ENCODE measurements around the gene SPPL2C. TPM values are rescaled to one million over a fixed set of nuclear protein-coding genes. Genes with fewer than 3 reads are reported as not detected.

The SPPL2C gene
- total and polyA plus RNA-seq, 2 donors, result not detected

DNA sequence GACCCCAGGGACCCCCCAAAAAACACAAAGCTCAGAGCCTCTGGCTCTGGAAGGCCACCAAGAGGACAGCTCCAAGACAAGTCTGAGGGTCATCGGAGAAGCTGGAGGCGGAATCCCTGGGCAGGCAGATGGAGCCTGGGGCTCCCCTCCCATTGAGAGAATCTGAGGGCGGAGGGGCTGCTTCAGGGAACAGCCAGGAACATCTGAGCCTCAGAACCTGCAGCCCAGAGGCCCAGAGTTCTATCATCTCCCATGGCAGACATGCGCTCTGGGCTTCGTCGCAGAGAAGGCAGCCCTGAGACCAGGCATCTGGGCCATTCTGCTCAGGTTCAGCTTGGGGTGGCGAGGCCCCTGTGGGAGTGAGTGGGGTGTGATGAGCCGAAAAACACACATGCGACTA is 7.1 kb upstream of the SPPL2C start:
- Histone ChIP-seq H3K27ac (ENCODE audit: low read depth) (no peak overlapping the region), H3K4me1 (ENCODE audit: insufficient read depth) (no peaks in the 10 kb centered on the region), H3K36me3 (ENCODE audit: insufficient read depth) (no peaks in the 10 kb centered on the region), H3K4me3 (ENCODE audit: low read depth, low read length) (no peak overlapping the region)
- DNase-seq (ENCODE audit: extremely low spot score), result no peak
- 79% methylated on average over 9 of the region's 9 CpGs for WGBS

DNA sequence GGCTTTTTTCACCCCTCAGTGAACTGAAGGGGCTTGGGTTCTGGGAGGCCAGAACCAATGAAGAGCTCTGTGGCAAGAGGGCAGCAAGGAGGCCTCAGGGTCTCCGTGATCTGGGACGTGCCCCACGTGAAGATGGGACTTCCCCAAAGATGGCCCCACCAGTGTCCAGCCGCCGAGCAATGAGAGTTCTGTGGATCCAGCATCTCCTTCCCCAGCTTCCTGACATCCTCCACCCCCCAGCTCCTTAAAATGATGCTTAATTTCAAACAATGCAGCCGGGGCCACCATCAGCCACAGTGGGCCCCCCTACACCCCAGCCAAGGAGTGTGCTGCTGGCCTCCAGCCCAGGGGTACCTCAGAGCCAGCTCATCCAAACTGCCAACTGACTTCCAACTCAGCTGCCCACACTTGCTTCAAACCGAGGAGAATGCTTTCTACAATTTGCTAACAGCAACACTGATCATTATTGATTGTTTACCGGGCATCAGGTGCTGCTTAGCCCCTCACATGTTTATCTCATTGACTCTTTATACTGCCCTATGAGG is 5.9 kb upstream of the SPPL2C start:
- WGBS, result 68% methylated on average over 8 of the region's 8 CpGs
- DNase-seq (ENCODE audit: extremely low spot score), result no peak
- no peaks in the 10 kb centered on the region for H3K36me3 ChIP-seq (ENCODE audit: insufficient read depth)
- H3K4me1 ChIP-seq (ENCODE audit: insufficient read depth), result no peaks in the 10 kb centered on the region
- H3K4me3 ChIP-seq (ENCODE audit: low read depth, low read length), result no peak overlapping the region
- no peak overlapping the region for H3K27ac ChIP-seq (ENCODE audit: low read depth)

DNA sequence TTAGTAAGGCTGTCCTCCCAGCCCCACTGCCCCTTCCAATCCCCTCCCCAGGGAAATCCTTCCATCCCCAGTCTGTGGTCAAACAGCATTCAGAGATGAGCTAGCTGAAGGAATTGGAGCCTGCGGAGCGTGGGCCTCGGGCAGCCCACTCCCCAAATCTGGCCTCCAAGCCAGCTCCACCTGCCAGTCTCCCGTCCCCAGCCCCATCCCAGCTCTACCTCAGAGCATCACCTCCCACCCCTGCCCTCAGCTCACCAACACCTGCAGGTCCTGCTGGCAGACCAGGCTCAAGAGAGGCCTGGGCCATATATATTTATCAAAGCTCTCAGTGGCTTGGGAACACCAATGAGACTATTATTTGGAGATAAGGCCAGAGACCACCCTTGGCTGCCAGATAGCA is 5.2 kb upstream of the SPPL2C start:
- no peak for DNase-seq (ENCODE audit: extremely low spot score)
- 92% methylated on average over 4 of the region's 4 CpGs for WGBS
- H3K4me1 ChIP-seq (ENCODE audit: insufficient read depth), result no peaks in the 10 kb centered on the region
- no peaks in the 10 kb centered on the region for H3K36me3 ChIP-seq (ENCODE audit: insufficient read depth)
- H3K4me3 ChIP-seq (ENCODE audit: low read depth, low read length), result no peak overlapping the region
- no peak overlapping the region for H3K27ac ChIP-seq (ENCODE audit: low read depth)

DNA sequence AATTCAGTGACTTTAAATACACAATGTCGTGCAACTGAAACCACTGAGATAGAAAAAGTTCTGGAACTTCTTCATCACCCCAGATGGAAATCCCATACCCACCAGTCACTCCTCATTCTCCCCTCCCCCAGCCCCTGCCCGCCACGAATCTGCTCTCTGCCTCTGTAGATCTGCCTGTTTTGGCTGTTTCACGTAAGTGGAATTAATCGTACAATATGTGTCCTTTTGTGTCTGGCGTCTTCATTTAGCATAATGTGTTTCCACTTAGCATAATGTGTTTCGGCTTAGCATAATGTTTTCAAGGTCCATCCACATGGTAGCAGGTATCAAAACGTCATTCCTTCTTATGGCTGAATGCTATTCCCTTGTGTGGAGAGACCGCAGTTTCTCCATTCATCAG is 3.5 kb upstream of the SPPL2C start:
- Histone ChIP-seq H3K4me1 (ENCODE audit: insufficient read depth) (no peaks in the 10 kb centered on the region), H3K27ac (ENCODE audit: low read depth) (no peak overlapping the region), H3K36me3 (ENCODE audit: insufficient read depth) (no peaks in the 10 kb centered on the region), H3K4me3 (ENCODE audit: low read depth, low read length) (no peak overlapping the region)
- DNase-seq (ENCODE audit: extremely low spot score), result no peak
- WGBS, result 66% methylated on average over 9 of the region's 9 CpGs

DNA sequence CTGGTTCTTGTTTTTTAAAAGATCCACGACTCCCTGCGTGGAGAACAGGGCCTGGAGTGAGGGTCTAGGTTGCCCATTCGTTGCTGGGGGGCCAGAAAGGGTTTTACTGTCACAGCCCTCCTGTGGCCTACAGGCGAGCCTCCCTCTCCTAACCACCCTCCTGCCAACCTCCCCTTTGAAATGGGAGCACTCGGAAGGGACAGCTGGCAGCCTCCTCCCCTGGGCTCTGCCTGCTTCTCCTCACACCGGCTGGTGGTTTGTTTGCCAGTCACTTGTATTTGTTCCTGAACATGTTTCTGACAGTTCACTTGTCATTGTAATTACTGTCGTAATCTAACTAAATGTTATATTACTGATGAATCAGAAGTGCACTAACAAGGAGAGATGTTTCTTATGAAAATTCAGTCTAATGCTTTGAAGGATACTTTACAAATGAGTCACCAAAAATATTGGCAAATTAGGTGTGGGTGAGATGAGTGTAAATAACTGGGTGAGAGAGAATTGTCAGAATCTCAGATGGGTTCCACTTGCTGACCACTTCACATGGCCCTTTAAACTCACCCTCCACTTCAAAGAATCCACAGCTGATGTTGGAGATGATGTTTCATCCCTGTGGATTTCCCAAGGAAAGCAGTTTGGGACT is 2.7 kb upstream of the SPPL2C start:
- WGBS, result 48% methylated on average over 7 of the region's 7 CpGs
- H3K27ac ChIP-seq (ENCODE audit: low read depth), result no peak overlapping the region

DNA sequence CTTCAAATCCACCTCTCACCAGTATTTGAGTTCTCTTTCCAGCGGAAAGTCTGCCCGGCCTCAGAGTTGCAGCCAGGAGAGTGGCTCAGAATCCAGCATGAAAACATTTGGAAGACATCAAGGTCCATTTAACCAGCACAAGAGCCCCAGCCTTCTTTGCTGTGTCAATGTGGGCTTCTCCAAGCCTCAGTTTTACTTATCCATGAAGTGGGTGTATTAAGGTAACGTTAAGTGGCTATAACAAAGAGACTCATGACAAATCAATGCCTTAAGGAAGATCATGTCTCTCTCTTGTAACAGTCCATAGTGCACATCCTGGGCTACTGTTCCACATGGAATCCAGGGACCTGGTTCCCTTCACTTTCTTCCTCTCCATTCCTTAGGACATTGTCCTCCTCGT is 959 bp upstream of the SPPL2C start:
- WGBS, result 91% methylated on average over 4 of the region's 4 CpGs
- Histone ChIP-seq H3K27ac (ENCODE audit: low read depth) (no peak overlapping the region), H3K4me3 (ENCODE audit: low read depth, low read length) (no peak overlapping the region), H3K4me1 (ENCODE audit: insufficient read depth) (no peaks in the 10 kb centered on the region), H3K36me3 (ENCODE audit: insufficient read depth) (no peaks in the 10 kb centered on the region)
- DNase-seq (ENCODE audit: extremely low spot score), result no peak

More for the DNA sequence above, 2.7 kb upstream of the SPPL2C start:
- no peak for DNase-seq (ENCODE audit: extremely low spot score)
- Histone ChIP-seq H3K4me3 (ENCODE audit: low read depth, low read length) (no peak overlapping the region), H3K4me1 (ENCODE audit: insufficient read depth) (no peaks in the 10 kb centered on the region), H3K36me3 (ENCODE audit: insufficient read depth) (no peaks in the 10 kb centered on the region)

DNA sequence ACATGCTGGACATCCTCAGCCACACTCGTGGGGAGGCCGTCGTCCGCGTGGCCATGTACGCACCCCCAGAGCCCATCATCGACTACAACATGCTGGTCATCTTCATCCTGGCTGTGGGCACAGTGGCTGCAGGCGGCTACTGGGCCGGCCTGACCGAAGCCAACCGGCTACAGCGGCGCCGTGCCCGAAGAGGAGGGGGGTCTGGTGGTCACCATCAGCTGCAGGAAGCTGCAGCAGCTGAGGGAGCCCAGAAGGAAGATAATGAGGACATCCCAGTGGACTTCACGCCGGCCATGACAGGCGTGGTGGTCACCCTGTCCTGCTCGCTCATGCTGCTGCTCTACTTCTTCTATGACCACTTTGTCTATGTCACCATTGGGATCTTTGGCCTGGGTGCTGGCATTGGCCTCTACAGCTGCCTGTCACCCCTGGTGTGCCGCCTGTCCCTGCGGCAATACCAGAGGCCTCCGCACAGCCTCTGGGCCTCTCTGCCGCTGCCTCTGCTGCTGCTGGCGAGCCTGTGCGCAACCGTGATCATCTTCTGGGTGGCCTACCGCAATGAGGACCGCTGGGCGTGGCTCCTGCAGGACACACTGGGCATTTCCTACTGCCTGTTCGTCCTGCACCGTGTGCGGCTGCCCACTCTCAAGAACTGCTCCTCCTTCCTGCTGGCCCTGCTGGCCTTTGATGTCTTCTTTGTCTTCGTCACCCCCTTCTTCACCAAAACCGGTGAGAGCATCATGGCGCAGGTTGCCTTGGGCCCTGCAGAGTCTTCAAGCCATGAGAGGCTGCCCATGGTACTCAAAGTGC is 900 bp downstream of the SPPL2C start:
- 89% methylated on average over 35 of the region's 35 CpGs for WGBS

DNA sequence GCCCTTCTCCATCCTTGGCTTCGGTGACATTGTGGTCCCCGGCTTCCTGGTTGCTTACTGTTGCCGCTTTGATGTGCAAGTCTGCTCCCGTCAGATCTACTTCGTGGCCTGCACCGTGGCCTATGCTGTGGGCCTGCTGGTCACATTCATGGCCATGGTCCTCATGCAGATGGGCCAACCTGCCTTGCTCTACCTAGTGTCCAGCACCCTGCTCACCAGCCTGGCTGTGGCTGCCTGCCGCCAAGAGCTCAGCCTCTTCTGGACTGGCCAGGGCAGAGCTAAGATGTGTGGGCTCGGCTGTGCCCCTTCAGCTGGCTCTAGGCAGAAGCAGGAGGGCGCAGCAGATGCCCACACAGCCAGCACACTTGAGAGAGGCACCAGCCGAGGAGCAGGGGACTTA is 1.5 kb downstream of the SPPL2C start:
- Histone ChIP-seq H3K4me3 (ENCODE audit: low read depth, low read length) (no peak overlapping the region), H3K27ac (ENCODE audit: low read depth) (no peak overlapping the region), H3K36me3 (ENCODE audit: insufficient read depth) (no peaks in the 10 kb centered on the region), H3K4me1 (ENCODE audit: insufficient read depth) (no peaks in the 10 kb centered on the region)
- WGBS, result 88% methylated on average over 10 of the region's 10 CpGs
- DNase-seq (ENCODE audit: extremely low spot score), result no peak

More for the DNA sequence above, 900 bp downstream of the SPPL2C start:
- no peak overlapping the region for H3K4me3 ChIP-seq (ENCODE audit: low read depth, low read length)
- no peak overlapping the region for H3K27ac ChIP-seq (ENCODE audit: low read depth)
- H3K4me1 ChIP-seq (ENCODE audit: insufficient read depth), result no peaks in the 10 kb centered on the region
- H3K36me3 ChIP-seq (ENCODE audit: insufficient read depth), result no peaks in the 10 kb centered on the region
- no peak for DNase-seq (ENCODE audit: extremely low spot score)

DNA sequence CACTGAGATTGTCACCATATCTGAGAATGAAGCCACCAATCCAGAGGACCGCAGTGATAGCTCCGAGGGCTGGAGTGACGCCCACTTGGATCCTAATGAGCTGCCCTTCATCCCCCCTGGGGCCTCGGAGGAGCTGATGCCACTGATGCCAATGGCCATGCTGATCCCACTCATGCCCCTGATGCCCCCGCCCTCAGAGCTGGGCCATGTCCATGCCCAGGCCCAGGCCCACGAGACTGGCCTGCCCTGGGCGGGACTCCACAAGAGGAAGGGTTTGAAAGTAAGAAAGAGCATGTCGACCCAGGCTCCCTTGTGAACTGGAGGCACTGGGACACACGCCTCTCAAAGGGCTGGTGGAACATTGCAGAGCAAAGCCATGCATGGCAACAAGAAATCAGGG is 2.0 kb downstream of the SPPL2C start:
- 82% methylated on average over 9 of the region's 9 CpGs for WGBS

DNA sequence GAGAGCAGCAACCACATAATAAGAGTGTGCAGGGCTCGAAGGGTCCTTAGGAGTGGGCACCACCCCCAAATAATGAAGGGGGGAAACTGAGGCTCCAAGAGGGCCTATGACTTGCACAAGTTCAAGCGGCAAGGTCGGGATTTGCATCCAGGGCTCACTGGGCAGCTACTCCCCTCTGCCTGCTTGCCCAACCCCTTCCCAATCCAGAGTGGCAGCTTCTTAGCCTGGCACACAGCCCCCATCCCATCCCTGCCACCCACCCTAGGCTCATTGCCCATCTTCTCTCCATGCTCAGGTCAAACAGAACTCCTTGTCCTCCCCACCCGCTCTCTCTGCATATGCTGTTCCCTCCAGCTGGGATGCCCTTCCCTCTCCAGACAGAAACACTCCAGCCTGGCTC is 2.4 kb downstream of the SPPL2C start:
- Histone ChIP-seq H3K4me3 (ENCODE audit: low read depth, low read length) (no peak overlapping the region), H3K27ac (ENCODE audit: low read depth) (no peak overlapping the region), H3K4me1 (ENCODE audit: insufficient read depth) (no peaks in the 10 kb centered on the region), H3K36me3 (ENCODE audit: insufficient read depth) (no peaks in the 10 kb centered on the region)
- 88% methylated on average over 4 of the region's 4 CpGs for WGBS
- DNase-seq (ENCODE audit: extremely low spot score), result no peak

More for the DNA sequence above, 2.0 kb downstream of the SPPL2C start:
- no peak for DNase-seq (ENCODE audit: extremely low spot score)
- Histone ChIP-seq H3K36me3 (ENCODE audit: insufficient read depth) (no peaks in the 10 kb centered on the region), H3K27ac (ENCODE audit: low read depth) (no peak overlapping the region), H3K4me3 (ENCODE audit: low read depth, low read length) (no peak overlapping the region), H3K4me1 (ENCODE audit: insufficient read depth) (no peaks in the 10 kb centered on the region)

DNA sequence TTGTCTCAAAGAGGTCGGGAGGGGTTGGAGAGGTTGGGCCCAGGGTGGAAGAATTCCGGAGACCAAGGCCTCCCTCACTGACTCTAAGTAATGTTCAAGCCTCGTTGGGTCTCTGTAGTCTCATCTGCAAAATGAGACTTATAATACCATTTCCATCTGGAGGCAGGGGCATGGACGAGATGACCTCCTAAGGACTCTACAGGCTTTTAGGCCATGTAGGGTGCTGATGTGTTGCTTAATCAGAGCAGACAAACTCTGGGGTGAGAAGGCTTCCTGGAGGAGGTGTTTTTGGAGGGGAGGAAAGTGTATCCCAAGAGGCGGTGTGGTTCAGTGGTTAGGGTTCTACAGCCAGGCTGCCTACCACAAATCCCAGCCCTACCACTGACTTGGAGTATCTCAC is 3.1 kb downstream of the SPPL2C start:
- 85% methylated on average over 5 of the region's 5 CpGs for WGBS
- Histone ChIP-seq H3K36me3 (ENCODE audit: insufficient read depth) (no peaks in the 10 kb centered on the region), H3K27ac (ENCODE audit: low read depth) (no peak overlapping the region), H3K4me1 (ENCODE audit: insufficient read depth) (no peaks in the 10 kb centered on the region), H3K4me3 (ENCODE audit: low read depth, low read length) (no peak overlapping the region)
- no peak for DNase-seq (ENCODE audit: extremely low spot score)

DNA sequence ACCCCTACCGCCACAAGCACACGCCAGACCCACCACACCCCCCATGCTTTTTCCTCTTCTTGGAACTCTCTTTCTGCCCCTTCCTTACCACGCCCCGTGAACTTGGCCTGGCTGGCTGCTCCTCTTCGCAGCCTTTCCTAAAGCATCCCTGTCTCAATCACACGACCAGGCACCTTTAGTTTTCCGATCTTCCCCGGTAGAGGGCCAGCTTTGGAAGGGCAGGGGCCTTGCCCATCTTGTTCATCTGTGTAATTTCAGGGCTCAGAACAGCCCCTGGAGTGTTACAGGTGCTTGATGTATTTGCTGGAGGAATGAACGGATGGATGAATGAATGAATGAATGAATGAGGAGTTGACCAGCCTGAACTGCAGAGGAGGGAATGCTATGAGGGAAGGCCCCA is 3.7 kb downstream of the SPPL2C start:
- DNase-seq (ENCODE audit: extremely low spot score), result no peak
- Histone ChIP-seq H3K4me1 (ENCODE audit: insufficient read depth) (no peaks in the 10 kb centered on the region), H3K27ac (ENCODE audit: low read depth) (no peak overlapping the region), H3K4me3 (ENCODE audit: low read depth, low read length) (no peak overlapping the region), H3K36me3 (ENCODE audit: insufficient read depth) (no peaks in the 10 kb centered on the region)
- WGBS, result 87% methylated on average over 9 of the region's 9 CpGs

DNA sequence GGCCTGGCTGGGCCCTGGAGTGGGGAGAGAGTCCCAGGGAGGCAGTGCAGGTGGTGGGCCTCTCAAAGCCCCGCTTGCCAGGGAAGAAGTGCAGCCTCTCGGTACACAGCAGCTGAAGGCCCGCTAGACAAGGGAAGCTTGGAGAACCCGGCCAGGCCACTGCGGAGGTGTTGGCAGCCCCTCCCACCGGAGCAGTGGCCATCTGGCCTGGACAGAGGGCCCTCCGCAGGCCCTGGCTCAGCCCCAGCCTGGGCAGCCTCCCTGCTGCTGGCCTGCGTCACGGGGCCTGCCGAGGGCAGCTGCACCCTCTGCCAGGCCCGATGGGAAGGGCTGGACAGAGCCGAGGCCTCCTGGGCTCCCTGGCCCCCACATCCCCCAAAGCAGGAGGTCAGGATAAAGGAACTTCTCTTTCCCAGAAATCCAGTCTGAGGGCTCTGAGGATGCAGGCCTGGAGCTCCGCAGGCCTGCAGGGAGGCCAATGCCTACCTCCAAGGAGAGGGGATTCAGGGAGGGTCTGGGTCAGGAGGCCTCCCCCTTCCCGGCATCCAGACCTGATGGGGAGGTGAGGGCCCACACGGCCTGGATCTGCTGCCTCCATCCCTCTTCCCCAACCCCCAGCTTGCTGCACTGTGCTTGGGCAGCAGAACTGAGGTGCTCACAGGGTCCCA is 4.3 kb downstream of the SPPL2C start:
- no peak overlapping the region for H3K4me3 ChIP-seq (ENCODE audit: low read depth, low read length)
- no peak overlapping the region for H3K27ac ChIP-seq (ENCODE audit: low read depth)
- DNase-seq (ENCODE audit: extremely low spot score), result no peak
- no peaks in the 10 kb centered on the region for H3K4me1 ChIP-seq (ENCODE audit: insufficient read depth)
- WGBS, result 55% methylated on average over 15 of the region's 15 CpGs
- H3K36me3 ChIP-seq (ENCODE audit: insufficient read depth), result no peaks in the 10 kb centered on the region

DNA sequence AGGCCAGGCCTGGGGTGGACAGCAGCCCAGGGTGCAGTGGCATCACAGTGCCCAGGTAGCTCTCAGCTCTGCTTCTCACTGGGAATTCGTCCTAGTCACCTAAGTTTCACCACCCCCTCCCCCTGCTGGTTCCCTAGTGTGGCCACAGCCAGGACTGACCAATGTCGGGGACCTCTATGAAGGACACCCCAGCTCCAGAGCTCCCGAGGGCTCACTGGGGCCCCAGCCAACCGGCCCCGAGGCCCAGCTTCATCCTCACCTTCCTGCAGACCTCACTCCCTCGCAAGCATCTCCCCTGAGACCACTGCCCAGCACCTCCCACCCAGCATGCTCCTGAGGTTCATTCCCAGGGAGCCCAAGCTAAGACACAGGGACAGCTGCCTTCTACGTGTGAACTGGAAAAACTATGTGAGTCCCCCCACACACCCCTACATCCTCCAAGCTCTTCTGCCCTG is 4.9 kb downstream of the SPPL2C start:
- no peak overlapping the region for H3K4me3 ChIP-seq (ENCODE audit: low read depth, low read length)
- no peak overlapping the region for H3K27ac ChIP-seq (ENCODE audit: low read depth)
- no peaks in the 10 kb centered on the region for H3K36me3 ChIP-seq (ENCODE audit: insufficient read depth)
- WGBS, result 81% methylated on average over 7 of the region's 7 CpGs
- no peaks in the 10 kb centered on the region for H3K4me1 ChIP-seq (ENCODE audit: insufficient read depth)
- DNase-seq (ENCODE audit: extremely low spot score), result no peak
